Esophagus squamous epithelium (tissue), 4 donors: ENCODE measurements around the gene TXNRD1.

Experiments used
- CTCF ChIP-seq, 6 experiments: fragments of 450-650 bp in 4 of 6; fragments of 200-600 bp in 2 of 6; sonication (generic) in 2 of 6; IDR thresholded peaks; one replicate each; pipeline ENCODE4 v1.5.1; 2016 to 2019; ENCODE audit warnings: antibody characterized with exemption in 6 of 6, mild to moderate bottlenecking in 4 of 6, moderate library complexity in 4 of 6
- POLR2A ChIP-seq, 4 donors: fragments of 450-650 bp; IDR thresholded peaks; one replicate each; pipeline ENCODE4 v1.6.1; 2017; ENCODE audit warnings: antibody characterized with exemption in 4 of 4, mild to moderate bottlenecking in 4 of 4, moderate library complexity in 3 of 4

GRCh38 chr12:104387190-104387589 is 171.6 kb downstream of the TXNRD1 start:
- TF ChIP-seq CTCF (IDR thresholded peaks at IDR 0.05) (no peak), POLR2A (IDR thresholded peaks at IDR 0.05) (no peak)
